Activated T-helper 1 cell treated with anti-CD3 and anti-CD28 coated beads, Interleukin-12 subunit alpha, Interleukin-12 subunit beta, Interleukin-2, Interleukin-4 antibody, amounts not matched to agents 30 ng/mL and 10 ng/mL and 1 ng/mL, durations not matched to agents 14 hours and 24 hours and 36 hours (primary cell): ENCODE measurements around the gene ANLN. TPM values are rescaled to one million over a fixed set of nuclear protein-coding genes. Genes with fewer than 3 reads are reported as not detected.
"Not testable (repeated sequence)": the region's sequence is repeated elsewhere in the genome, so short reads cannot be mapped to it uniquely, and the experiment has no call there.

Source experiments
- DNase-seq: peaks from one replicate; pipeline ENCODE4 v3.0.0; 2021; ENCODE audit warnings: low spot score
- H3K27ac Mint-ChIP-seq: one replicate; pipeline ENCODE4 v1.8.0; 2021; ENCODE audit warnings: mild to moderate bottlenecking, mixed read lengths
- H3K27me3 Mint-ChIP-seq: one replicate; pipeline ENCODE4 v1.8.0; 2022; ENCODE audit warnings: mild to moderate bottlenecking, moderate library complexity, mixed read lengths; ENCODE audit not compliant: insufficient read depth
- H3K36me3 Mint-ChIP-seq: one replicate; pipeline ENCODE4 v1.8.0; 2021; ENCODE audit warnings: low read depth, mixed read lengths
- H3K4me1 Mint-ChIP-seq: one replicate; pipeline ENCODE4 v1.8.0; 2021; ENCODE audit warnings: low read depth, mixed read lengths
- H3K4me3 Mint-ChIP-seq: one replicate; pipeline ENCODE4 v1.8.0; 2021; ENCODE audit warnings: mild to moderate bottlenecking, moderate library complexity, mixed read lengths
- H3K9me3 Mint-ChIP-seq: one replicate; pipeline ENCODE4 v1.8.0; 2021; ENCODE audit warnings: mixed read lengths
- intact Hi-C: fragments of 100-400 bp; cut with micrococcal nuclease; formaldehyde crosslinking; loops from one replicate; pipeline ENCODE4 v1.15.1; 2024
- total RNA-seq: library from RNA; stranded (reverse); gene quantifications from 2 replicates; pipeline ENCODE4 v1.2.3, GENCODE V29; 2022

Gene ANLN
- total RNA-seq, 1 donor from 2014 or later: 23.8 TPM

DNA sequence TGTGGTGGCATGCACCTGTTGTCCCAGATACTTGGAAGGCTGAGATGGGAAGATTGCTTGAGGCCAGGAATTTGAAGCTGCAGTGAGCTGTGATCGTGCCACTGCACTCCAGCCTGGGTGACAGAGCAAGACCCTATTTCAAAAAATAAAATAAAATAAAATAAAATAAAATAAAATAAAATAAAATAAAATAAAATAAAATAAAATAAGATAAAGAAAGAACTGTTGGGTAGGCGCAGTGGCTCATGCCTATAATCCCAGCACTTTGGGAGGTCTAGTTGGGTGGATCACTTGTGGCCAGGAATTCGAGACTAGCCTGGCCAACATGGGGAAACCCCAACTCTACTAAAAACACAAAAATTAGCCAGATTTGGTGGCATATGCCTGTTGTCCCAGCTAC is 4.0 kb upstream of the ANLN start:
- DNase-seq, H3K27ac Mint-ChIP-seq, H3K9me3 Mint-ChIP-seq, H3K4me3 Mint-ChIP-seq, intact Hi-C loops, H3K36me3 Mint-ChIP-seq, H3K4me1 Mint-ChIP-seq: not testable (repeated sequence)
- peaks cover 12% of the 10 kb centered on the region for H3K27me3 Mint-ChIP-seq

DNA sequence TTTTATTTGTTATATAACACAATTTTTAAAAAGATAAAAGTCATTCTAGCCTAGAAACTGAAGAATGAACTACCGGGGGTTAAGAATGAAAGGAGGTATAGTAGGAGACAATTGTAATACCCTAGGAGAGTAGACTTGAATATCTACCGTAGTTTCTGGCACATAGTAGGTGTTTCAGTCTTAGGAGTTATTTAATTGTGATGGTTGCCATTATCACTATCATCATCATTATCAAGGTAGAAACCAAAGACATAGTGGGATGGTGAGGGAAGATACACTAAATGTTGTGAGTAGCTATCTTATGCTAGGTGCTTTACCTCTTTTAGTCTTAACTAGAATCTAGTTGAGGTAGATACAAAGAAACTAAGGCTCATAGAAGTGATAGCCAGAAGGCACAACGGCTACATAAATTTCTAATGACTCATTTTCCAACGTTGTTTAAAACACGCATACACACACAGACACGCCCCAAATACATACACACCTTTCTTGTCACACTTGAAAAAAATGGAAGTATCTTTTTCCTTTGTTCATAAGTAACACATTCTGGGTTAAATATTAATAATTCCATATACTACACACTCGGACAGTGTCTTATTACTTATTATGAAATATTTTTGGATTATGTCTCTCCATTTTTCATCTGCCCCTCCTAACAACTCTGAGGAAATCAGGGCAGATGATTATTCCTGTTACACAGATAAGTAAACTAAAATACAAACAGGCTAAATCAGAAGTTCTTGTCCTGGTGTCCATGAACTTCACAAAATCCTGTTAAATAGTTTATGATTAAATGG is 2.0 kb upstream of the ANLN start:
- H3K9me3 Mint-ChIP-seq: no peaks in the 10 kb centered on the region
- H3K4me3 Mint-ChIP-seq: no peak overlapping the region
- no peak for DNase-seq
- intact Hi-C loops: no loop called here
- peaks cover 22% of the 10 kb centered on the region for H3K4me1 Mint-ChIP-seq
- H3K27ac Mint-ChIP-seq: no peak overlapping the region
- no peaks in the 10 kb centered on the region for H3K36me3 Mint-ChIP-seq
- H3K27me3 Mint-ChIP-seq: peaks cover 12% of the 10 kb centered on the region

DNA sequence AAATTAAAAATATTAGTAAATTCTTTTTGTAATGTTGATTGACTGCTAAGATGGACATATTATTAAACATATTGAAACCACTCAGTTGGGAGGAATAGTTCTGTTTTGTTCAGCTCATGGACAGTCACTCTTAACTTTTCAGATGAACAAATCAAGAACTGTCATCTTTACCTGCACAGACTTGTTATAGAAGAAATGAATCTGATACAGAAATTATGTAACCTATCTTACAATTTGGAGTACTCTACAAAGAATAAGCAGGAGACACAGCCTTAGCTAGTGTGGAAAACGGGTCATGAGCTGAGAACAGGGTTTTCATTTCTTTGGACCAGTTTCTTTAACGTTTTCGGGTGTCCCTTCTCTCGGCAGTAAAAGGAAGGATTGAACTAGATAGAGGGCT is 1.2 kb upstream of the ANLN start:
- DNase-seq: no peak
- H3K4me1 Mint-ChIP-seq: peaks cover 26% of the 10 kb centered on the region
- peaks cover 12% of the 10 kb centered on the region for H3K27me3 Mint-ChIP-seq
- no peak overlapping the region for H3K27ac Mint-ChIP-seq
- H3K9me3 Mint-ChIP-seq: no peaks in the 10 kb centered on the region
- peak overlapping the region; percentile 72 for H3K4me3 Mint-ChIP-seq
- peaks cover 4% of the 10 kb centered on the region for H3K36me3 Mint-ChIP-seq
- intact Hi-C loops: no loop called here

DNA sequence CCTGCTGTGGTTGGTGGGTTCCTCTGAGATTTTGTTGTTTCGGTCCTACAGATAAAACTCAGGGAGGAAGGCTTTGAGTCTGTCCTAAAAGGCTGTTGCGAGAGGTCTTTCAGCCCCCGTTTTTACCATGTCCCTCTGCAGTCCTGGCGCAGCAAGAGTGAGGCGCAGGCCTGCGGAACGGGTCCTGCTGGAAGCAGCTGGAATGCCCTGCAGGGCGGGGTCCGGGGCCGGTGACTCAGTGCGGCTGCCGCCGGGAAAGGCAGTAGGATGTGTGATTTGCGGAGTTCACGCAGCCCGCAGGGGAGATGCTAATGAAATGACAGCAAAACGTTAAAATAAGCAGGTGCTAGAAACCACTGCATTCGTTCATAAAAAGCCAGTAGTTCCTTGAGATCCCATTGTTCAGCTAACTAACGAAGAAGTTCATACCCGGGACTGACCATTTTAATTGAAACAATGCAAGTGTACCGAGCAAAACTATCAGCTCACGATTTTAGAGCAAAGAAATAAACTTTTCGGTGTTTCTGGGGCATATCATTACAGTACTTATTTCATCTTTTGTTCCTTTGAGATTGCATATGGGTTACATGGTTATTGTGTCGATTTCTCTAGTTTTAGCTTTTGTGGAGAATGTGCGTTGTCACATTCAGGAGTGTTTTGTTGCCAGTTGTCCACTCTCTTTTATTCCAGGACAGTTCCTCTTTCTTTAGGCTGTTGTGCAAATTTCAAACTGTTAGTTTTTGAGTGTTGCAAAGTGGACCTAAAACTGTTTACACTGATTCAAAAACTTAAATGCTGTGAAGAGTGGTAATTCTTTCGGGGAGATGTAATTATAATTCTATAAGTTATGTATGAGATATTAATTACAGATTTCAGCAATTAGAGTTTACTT is 783 bp downstream of the ANLN start:
- H3K27me3 Mint-ChIP-seq: peaks cover 12% of the 10 kb centered on the region
- H3K4me3 Mint-ChIP-seq: peak overlapping the region; percentile 86
- peaks cover 14% of the 10 kb centered on the region for H3K36me3 Mint-ChIP-seq
- H3K9me3 Mint-ChIP-seq: peaks cover 13% of the 10 kb centered on the region
- DNase-seq: peak; percentile 62
- H3K4me1 Mint-ChIP-seq: peaks cover 41% of the 10 kb centered on the region
- peak overlapping the region; percentile 78 for H3K27ac Mint-ChIP-seq
- intact Hi-C loops: loop anchor here (1.0 to 10.0 kb wide), 9 partner anchors 273 to 1398 kb away; partner anchors contain the start of genes AOAH, DPY19L1, ELMO1 and HERPUD2

DNA sequence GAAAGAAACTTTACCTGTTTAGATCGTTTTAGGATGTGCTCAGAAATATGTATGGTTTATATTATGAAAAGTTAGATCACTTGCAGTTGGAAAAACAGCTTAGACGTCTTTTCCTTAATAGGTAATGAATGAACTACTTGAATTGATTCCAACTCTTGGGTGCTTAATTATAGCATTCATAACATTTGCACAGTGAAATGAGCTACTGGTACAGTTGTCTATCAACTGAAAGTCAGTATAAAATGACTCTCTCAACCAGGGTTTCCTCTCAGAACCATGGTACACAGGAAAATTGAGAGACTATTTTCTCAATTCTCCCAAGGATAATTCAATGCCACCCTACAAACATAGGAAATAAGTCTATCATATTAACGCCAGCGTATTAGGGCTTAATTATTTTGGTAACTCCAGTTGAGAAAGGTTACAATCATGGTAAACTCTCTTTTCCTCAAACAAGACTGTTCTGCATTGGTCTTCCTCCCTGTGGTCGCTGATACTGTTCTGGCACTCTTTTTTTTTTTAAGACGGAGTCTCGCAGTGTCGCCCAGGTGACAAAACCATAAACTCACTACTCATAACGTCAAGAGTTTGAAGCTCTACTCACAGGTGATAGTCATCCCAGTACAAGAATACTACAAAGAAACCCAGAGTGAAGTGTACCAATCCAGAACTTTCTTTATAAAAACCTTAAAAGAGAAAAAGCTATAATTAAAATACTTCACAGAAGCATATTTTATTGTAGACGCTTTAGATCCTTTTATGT is 2.0 kb downstream of the ANLN start:
- peaks cover 20% of the 10 kb centered on the region for H3K36me3 Mint-ChIP-seq
- peak; percentile 31 for DNase-seq

DNA sequence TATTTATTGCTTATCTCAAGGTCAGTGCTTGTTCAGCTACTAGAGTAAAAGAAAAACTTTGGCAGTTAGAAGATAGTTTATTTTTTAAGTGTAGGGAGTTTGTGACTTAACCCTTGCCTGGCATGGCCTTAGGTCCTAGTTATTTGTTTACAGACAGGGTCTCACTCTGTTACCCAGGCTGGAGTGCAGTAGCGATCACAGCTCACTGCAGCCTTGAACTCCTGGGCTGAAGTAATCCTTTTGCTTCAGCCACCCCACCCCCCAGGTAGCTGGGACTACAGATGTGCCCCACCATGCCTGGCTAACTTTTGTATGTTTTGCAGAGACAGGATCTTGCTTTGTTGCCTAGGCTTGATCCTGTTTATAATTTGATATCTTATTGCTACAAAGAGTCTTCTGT is 4.2 kb downstream of the ANLN start:
- no peak overlapping the region for H3K27ac Mint-ChIP-seq

More for the DNA sequence above, 2.0 kb downstream of the ANLN start:
- H3K4me3 Mint-ChIP-seq: peak overlapping the region; percentile 86
- H3K27me3 Mint-ChIP-seq: peaks cover 5% of the 10 kb centered on the region
- H3K27ac Mint-ChIP-seq: peak overlapping the region; percentile 92
- peaks cover 50% of the 10 kb centered on the region for H3K4me1 Mint-ChIP-seq
- intact Hi-C loops: loop anchor here (2.0 to 10.0 kb wide), 7 partner anchors 274 to 1399 kb away; partner anchors contain the start of genes AOAH, DPY19L1 and HERPUD2
- peaks cover 15% of the 10 kb centered on the region for H3K9me3 Mint-ChIP-seq

DNA sequence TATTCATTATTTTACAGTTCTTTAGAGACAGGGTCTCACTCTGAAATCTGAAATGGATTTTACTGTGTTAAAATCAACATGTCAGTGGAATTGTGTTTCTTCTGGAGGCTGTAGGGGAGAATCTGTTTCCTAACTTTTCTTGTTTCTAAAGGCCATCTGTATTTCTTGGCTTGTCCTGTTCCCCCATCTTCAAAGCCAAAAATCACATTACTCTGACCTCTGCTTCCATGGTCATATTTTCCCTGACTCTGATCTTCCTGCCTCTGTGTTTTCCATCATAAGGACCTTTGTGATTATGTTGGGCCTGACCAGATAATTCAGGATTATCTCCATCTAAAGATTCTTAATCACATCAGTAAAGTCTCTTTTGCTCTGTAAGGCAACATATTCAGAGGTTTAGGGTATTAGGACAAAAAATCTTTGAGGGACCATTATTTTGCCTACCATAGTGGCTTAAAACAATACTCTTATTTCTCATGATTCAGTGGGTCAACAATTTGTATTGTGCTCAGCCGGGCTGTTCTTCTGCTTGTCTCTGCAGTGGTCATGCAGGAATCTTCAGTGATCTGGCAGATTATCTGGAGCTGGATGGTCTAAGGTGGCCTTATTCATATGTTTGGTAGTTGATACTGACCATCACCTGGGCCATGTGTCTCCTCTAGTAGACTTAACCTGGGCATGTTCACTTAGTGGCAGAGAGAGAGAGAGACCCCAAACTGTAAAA is 5.7 kb downstream of the ANLN start:
- Mint-ChIP-seq H3K27ac (no peak overlapping the region), H3K36me3 (peaks cover 38% of the 10 kb centered on the region), H3K27me3 (no peaks in the 10 kb centered on the region), H3K4me3 (no peak overlapping the region), H3K9me3 (peaks cover 15% of the 10 kb centered on the region), H3K4me1 (peaks cover 49% of the 10 kb centered on the region)
- no peak for DNase-seq
- intact Hi-C loops: loop anchor here (10.0 kb wide), 2 partner anchors 701 to 1361 kb away; partner anchors contain the start of genes DPY19L1 and HERPUD2

More for the DNA sequence above, 4.2 kb downstream of the ANLN start:
- Mint-ChIP-seq H3K36me3 (peaks cover 27% of the 10 kb centered on the region), H3K27me3 (no peaks in the 10 kb centered on the region), H3K9me3 (peaks cover 15% of the 10 kb centered on the region), H3K4me1 (peaks cover 50% of the 10 kb centered on the region), H3K4me3 (no peak overlapping the region)
- intact Hi-C loops: loop anchor here (5.0 to 10.0 kb wide), 5 partner anchors 277 to 1359 kb away; partner anchors contain the start of genes AOAH, DPY19L1 and HERPUD2
- no peak for DNase-seq

DNA sequence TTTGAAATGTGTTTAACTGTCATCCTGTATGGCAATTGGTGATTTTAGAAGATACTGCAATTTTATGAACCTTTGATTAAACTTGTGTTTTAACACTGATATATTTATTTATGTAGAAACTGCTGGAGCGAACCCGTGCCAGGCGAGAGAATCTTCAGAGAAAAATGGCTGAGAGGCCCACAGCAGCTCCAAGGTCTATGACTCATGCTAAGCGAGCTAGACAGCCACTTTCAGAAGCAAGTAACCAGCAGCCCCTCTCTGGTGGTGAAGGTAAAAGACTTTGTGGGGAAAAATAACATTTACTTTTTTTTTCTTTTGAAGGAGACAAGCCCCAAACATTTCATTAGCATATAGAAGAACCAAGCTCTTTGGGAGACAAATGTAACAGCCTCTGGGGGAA is 6.5 kb downstream of the ANLN start:
- Mint-ChIP-seq H3K4me3 (no peak overlapping the region), H3K36me3 (peaks cover 38% of the 10 kb centered on the region), H3K4me1 (peaks cover 41% of the 10 kb centered on the region), H3K9me3 (peaks cover 15% of the 10 kb centered on the region), H3K27me3 (no peaks in the 10 kb centered on the region), H3K27ac (peak overlapping the region; percentile 34)
- intact Hi-C loops: loop anchor here (10.0 kb wide), 2 partner anchors 701 to 1361 kb away; partner anchors contain the start of genes DPY19L1 and HERPUD2
- DNase-seq: no peak

DNA sequence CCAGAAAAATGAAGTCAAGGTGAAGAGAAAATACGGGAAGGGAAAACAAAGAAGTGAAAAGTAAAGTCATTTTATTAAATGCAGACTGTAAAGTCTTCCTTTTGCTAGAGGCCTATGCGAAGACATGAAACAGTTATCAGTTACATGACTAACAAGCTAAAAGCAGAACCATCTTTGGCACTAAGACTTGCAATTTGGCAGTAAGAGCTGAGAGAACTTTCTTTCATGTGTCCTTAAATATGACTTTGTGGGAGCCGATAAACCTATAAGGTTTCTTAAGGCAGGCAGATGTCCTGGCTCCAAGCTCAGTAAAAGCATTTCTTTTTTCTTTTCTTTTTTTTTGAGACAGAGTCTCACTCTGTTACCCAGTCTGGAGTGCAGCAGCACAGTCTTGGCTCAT is 10.4 kb downstream of the ANLN start:
- peaks cover 48% of the 10 kb centered on the region for H3K36me3 Mint-ChIP-seq

DNA sequence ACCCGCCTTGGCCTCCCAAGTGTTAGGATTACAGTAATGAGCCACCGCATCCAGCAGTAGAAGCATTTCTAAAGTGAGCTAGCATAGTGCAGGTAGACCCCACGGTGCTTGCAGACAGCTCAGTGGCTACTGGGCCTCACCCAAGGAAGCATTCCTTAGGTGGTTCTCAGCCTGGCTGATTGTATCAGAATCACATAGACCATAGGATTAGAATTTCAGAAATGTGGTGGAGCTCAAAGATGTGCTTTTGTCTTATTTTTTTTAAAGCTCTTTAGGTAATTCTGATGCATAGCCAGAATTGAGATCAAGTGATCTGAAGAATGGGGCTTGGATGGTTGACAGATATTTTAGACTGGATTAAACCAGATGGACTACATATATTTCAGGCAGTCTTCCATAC is 10.9 kb downstream of the ANLN start:
- peaks cover 28% of the 10 kb centered on the region for H3K4me1 Mint-ChIP-seq
- H3K9me3 Mint-ChIP-seq: peaks cover under 1% of the 10 kb centered on the region
- no peaks in the 10 kb centered on the region for H3K27me3 Mint-ChIP-seq
- no peak overlapping the region for H3K4me3 Mint-ChIP-seq
- no peak overlapping the region for H3K27ac Mint-ChIP-seq
- peaks cover 46% of the 10 kb centered on the region for H3K36me3 Mint-ChIP-seq
- no peak for DNase-seq
- intact Hi-C loops: no loop called here

More for the DNA sequence above, 10.4 kb downstream of the ANLN start:
- Mint-ChIP-seq H3K27me3 (no peaks in the 10 kb centered on the region), H3K27ac (no peak overlapping the region), H3K4me1 (peaks cover 28% of the 10 kb centered on the region), H3K9me3 (peaks cover 6% of the 10 kb centered on the region), H3K4me3 (no peak overlapping the region)
- intact Hi-C loops: no loop called here
- no peak for DNase-seq

DNA sequence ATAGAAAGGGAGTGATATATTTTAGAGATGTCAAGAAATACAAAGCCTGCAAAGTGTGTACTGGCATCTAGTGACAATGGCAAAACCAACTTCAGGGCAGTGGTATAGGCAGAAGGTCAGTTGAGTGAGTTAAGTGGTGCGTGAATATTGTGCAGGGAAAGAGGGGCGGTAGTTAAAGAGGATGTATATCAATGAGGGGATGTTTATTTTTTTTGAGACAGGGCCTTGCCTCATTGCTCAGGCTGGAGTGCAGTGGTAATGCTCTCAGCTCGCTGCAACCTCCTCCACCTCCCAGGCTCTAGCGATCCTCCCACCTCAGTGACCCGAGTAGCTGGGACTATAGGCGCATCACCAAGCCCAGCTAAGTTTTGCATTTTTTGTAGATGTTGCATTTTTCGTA is 13.8 kb downstream of the ANLN start:
- H3K4me3 Mint-ChIP-seq: no peak overlapping the region
- DNase-seq: no peak
- no peaks in the 10 kb centered on the region for H3K27me3 Mint-ChIP-seq
- peak overlapping the region; percentile 1 for H3K27ac Mint-ChIP-seq
- no peaks in the 10 kb centered on the region for H3K9me3 Mint-ChIP-seq
- peaks cover 44% of the 10 kb centered on the region for H3K36me3 Mint-ChIP-seq
- intact Hi-C loops: no loop called here
- H3K4me1 Mint-ChIP-seq: peaks cover 28% of the 10 kb centered on the region
